Left renal cortex interstitium (tissue), 4 donors: ENCODE data around the gene NT5E. TPM values are rescaled to one million over a fixed set of nuclear protein-coding genes. Genes with fewer than 3 reads are reported as not detected.
"Not testable (repeated sequence)": the region's sequence is repeated elsewhere in the genome, so short reads cannot be mapped to it uniquely, and the experiment has no call there.

ENCODE experiments used
- DNase-seq, 4 donors: peaks; one replicate each; pipeline ENCODE4 v3.0.0-alpha.2; 2013; ENCODE audit warnings: low read depth in 4 of 4, low spot score in 2 of 4, missing footprints in 1 of 4
- polyA plus RNA-seq, 4 donors: library from polyadenylated mRNA; unstranded; fragments of 120-200 nt; gene quantifications; one replicate each; pipeline ENCODE4 v1.2.1, GENCODE V29; 2013; ENCODE audit not compliant: insufficient read length in 4 of 4

The NT5E gene
- polyA plus RNA-seq, 4 donors = 3.2 to 5.0 (median 3.6) TPM

DNA sequence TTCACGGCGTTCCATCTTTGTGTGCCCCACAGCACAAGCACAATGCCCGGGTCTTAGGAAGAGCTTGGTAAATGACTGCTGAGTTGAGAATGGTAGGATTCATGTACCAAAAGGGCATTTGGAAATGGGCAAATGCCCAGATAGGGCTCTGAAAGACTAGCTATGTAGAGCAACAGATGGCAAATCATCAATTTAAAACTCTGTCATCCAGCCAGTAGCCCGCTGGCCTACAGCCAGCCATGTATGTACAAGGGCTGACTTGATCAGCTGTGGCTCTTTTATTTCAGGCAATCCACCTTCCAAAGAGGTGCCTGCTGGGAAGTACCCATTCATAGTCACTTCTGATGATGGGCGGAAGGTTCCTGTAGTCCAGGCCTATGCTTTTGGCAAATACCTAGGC, 35.1 kb downstream of the NT5E start:
- no peak for DNase-seq

DNA sequence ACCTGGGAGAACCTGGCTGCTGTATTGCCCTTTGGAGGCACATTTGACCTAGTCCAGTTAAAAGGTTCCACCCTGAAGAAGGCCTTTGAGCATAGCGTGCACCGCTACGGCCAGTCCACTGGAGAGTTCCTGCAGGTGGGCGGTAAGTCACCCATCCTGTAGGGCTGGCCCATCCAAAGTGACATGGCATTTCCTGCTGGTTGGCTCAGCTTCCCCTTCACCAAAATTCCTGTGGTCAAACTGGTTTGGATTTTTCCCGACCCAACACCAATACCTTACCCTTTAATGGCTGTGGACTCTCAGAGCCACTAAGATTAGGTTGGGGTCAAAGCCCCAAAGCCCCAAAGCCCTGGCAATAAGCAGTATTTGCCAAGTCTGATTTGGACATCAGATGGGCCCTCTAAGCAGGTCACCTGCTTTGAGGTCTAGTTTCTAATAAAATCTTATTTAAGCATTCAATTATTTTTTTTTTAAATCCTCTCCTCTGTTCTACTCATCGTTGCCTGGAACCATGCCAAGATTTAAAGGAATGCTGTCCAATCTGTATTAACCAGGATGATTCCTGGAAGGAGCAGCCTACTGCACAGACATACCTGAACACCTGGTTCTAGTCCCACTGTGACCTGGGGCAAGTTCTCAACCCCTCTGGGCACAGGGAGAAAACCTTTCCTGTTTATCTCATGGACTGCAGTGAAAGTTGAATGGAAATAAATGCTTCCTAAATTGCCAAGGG, 40.8 kb downstream of the NT5E start:
- DNase-seq = no peak

DNA sequence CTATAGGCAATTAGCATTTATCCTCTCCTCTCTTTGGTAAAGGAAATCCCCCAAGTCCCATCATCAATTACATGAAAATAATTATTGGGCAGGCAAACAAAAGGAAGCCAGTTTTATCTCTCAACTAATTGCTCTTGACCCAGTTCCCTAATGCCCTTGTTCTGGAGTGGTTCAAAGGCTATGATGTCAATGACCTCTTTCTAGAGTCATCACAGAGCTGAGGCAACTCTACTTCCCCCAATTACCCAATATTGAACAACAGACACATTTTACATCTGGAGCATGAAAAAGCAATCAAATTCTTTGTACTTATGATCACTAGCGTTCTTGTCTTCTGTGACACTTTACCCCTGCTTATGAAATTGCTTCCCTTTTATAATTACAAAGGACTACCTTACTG, 43.5 kb downstream of the NT5E start:
- DNase-seq = no peak

DNA sequence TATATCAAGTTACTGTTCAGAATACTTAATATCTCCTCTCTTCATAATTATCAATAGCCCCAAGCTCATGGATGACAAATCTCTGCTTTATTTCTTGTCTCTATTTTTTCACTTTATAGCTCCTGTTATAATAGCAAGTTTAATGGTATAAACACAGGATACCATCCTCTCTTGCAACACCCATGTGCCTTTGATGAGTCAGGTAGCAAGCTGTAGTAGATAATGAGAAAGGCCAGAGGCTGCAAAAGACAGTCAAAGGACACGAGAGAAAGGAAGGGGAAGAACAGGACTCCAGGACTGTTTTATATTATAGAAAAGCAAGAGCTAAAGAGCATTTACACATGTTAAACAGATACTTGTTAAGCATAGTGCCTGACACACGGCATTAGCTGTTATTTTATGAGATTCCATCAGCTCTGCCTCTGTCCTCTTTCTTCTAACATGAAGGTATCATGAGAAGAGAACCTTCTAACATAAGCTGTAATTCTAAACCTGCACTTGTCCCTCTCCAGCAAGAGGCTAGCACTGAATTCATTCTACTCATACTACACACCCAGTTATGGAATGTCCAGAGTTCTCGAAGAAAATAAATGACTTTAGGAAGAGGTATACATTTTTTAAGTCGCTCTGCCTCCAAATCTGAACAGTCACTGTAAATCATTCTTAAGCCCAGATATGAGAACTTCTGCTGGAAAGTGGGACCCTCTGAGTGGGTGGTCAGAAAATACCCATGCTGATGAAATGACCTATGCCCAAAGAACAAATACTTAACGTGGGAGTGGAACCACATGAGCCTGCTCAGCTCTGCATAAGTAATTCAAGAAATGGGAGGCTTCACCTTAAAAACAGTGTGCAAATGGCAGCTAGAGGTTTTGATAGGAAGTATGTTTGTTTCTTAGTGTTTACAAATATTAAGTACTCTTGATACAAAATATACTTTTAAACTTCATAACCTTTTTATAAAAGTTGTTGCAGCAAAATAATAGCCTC, 45.0 kb downstream of the NT5E start:
- no peak for DNase-seq

DNA sequence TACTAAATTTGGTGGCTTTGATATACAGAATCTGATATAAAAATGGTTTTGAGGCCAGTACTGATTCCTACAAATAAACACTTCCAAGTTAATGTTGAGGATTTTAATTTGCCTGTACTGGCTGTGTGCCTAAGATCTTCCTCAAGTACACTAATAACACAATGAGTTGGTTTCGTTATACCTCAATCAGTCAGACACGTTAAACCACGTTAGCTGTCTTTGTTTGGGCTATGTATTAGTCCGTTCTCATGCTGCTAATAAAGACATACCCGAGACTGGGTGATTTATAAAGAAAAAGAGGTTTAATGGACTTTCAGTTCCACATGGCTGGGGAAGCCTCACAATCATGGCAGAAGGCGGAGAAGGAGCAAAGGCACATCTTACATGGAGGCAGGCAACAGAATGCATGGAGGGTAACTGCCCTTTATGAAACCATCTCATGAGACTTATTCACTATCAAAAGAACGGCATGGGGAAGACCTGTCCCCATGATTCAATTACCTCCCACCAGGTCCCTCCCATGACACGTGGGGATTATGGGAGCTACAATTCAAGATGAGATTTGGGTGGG, 46.2 kb downstream of the NT5E start:
- no peak for DNase-seq

DNA sequence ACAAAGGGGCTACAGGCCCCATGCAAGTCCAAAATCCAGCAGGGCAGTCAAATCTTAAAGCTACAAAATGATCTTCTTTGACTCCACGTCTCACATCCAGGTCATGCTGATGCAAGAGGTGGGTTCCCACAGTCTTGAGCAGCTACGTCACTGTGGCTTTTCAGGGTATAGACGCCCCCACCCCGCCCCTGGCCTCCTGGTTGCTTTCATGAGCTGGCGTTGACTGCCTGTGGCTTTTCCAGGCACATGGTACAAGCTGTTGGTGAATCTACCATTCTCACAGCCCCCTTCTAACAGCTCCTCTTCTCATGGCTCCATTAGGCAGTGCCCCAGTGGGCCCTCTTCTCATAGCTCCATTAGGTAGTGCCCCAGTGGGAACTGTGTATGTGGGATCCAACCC, 47.0 kb downstream of the NT5E start:
- DNase-seq = no peak

DNA sequence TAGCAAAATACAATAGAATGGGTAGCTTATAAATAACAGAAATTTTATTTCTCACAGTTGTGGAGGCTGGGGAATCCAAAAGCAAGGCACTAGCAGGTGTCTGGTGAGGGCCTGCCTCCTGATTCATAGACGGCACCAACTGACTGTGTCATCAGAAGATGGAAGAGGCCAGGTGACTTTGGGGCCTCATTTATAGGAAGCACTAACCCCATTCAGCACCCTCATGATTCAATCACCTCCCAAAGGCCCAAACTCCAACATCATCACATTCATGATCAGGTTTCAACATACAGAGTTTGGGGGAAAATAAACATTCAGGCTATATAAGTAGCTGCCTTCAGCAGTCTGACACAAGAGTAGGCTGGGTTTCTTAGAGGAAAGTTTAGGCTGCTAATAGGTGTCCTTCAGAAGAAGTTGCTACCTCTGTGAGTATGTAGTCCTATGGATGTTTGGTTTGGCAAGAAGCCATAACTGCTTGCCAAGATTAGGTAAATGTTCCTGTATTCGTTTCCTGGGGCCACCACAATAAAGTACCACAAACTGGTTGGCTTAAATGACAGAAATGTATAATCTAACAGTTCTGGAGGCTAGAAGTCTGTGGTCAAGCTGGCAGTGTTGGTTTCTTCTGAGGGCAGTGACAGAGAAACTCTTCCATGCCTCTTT, 48.8 kb downstream of the NT5E start:
- DNase-seq = no peak

DNA sequence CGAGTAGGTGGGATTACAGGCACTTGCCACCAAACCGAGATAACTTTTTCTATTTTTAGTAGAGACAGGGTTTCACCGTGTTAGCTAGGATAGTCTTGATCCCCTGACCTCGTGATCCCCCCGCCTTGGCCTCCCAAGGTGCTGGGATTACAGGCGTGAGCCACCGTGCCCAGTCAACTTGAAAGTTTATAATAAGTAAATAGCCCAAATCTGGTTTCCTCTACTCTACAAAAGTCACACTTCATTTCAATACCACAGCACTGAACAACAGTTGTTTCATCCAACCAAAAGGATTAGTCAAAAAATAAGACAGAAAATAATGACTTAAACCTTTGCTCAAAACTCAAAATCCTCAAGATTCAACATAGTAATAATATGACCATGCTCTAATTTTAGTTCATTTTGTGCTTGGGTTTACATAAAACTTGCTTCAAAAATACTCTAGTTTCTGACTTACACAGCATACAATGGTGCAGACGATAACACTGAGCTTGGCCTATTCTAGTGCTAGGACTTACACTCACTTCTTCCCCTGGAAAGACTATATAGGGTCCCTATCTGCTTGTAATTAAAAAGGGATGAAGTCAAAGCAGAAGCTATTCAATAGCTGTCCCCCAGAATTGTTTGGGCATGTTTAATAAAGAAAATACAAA, 56.7 kb downstream of the NT5E start:
- no peak for DNase-seq

DNA sequence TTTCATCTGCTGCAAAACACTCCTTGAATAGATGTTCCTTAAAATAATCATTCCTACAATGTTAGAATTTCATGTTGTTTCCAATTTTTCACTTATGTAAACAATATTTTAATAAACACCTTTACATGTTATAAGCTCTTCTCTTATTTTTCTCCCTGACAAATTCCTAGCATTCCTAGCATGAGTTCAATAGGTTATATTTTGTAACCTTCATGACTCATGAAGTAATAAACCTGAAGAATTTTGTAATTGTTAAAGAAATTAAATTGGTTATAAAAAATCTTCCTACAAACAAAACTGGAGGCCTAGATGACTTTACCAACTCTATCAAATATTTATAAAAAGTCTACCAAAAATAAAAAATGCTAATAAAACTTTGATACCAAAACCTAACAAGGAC, 66.3 kb downstream of the NT5E start:
- DNase-seq = no peak

DNA sequence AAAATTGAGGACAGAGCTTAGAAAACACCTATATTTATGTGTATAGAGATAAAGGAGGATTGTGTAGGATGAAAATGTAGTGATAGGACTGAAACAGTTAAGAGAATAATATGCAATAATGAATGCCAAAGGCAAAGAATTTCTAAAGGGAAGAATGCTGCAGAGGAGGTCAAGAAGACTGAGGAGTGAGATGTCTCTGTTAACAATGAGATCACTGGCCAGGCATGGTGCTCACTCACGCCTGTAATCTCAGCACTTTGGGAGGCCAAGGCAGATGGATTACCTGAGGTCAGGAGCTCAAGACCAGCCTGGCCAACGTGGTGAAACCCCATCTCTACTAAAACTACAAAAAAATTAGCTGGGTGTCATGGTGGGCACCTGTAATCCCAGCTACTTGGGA, 74.4 kb downstream of the NT5E start:
- DNase-seq = not testable (repeated sequence)

DNA sequence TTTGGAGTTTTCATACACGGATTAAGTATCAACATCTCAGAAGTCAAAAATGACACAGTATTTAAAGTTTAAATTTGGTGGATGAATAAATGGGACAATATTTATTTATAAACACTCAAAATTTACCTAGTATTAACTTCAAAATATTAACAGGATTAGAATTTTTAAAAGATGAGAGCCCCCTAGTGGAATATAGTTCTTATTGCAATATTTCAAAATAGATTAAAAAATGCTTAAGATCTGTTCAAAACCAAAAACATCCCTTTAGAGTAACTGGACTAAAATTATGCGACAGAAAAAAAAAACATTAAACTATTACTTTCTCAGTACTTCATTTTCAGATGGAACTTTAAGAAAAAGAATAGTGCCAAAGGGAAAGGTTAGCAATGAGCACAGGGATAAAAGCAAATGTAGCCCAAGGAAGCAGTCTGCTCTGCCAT, 87.2 kb downstream of the NT5E start:
- no peak for DNase-seq

DNA sequence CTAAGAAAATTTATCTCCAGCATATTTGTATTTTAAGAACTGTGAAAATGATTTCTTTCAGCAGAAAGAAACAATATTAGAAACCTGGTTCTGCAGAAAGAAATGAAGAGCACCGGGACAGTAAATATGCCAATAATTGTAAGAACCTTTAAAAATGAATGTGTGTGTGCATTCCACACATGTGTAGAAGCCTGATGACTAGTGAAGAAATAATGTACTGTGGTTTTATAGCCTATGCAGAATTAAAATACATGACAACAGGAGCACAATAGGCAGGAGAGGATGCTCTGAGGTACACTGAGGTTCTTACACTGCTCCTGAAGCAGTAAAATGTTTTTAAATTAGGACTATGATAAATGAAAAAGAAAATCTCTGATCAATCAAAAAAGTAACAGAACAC, 94.9 kb downstream of the NT5E start:
- DNase-seq = no peak

Other genes starting within 250 kb of the NT5E start
- 100 to 1,000 TPM in 3 of 4 donors, 10 to 100 TPM in 1; 96.7 to 148 (median 129) TPM for gene SNX14, start 143.8 kb downstream of the NT5E start, polyA plus RNA-seq
- gene SYNCRIP, start 192.8 kb downstream of the NT5E start, polyA plus RNA-seq = 100 to 1,000 TPM; 151 to 189 (median 163) TPM